ENCODE measurements around the gene SLC66A2.

The SLC66A2 gene

GRCh38 chr18:79950515-79951341, 725 bp downstream of the SLC66A2 start:
- peak; percentile 69 for DNase-seq (ENCODE audit: low spot score)

GRCh38 chr18:79949697-79950487, 1.6 kb downstream of the SLC66A2 start:
- no peak for DNase-seq (ENCODE audit: low spot score)

- DNase-seq (ENCODE audit: low spot score), result no peak
These were observed 2.6 kb downstream of the SLC66A2 start for GRCh38 chr18:79948719-79949411.

GRCh38 chr18:79947881-79948610, 3.4 kb downstream of the SLC66A2 start:
- DNase-seq (ENCODE audit: low spot score), result no peak

- DNase-seq (ENCODE audit: low spot score), result no peak
These were observed 4.2 kb downstream of the SLC66A2 start for GRCh38 chr18:79947054-79947755.

GRCh38 chr18:79945118-79946042, 6.1 kb downstream of the SLC66A2 start:
- no peak for DNase-seq (ENCODE audit: low spot score)

- no peak for DNase-seq (ENCODE audit: low spot score)
These were observed 6.7 kb downstream of the SLC66A2 start for GRCh38 chr18:79944746-79945117.

DNA sequence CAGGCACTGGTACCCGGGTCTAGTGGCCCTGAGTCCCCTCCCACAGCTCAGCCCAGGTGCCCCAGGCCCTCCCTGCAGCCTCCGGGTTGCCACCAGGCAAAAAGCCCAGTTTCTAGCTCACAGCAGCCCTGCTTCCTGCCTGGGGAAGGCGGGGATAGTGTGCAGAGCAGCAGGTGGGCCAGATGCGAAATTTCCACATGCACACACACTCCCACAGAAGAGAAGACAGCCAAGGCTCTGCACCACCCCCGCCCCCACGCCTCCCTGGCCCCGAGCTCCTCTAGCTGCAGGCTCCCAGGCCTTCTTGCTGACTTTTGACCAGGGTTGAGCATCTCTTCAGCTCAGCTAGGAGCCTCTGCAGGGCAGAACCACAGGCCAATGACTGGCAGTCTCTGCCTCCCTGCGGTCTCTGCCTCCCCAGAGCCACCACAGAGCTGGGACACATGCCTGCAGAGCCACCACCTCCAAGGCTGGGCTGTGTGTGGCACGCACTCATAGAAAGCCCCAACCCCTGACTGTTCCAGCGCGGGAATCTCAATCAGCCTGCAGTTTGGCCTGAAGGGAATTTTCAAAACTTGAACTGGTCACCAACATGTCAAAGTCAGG, 7.2 kb downstream of the SLC66A2 start:
- no peak for DNase-seq (ENCODE audit: low spot score)

DNA sequence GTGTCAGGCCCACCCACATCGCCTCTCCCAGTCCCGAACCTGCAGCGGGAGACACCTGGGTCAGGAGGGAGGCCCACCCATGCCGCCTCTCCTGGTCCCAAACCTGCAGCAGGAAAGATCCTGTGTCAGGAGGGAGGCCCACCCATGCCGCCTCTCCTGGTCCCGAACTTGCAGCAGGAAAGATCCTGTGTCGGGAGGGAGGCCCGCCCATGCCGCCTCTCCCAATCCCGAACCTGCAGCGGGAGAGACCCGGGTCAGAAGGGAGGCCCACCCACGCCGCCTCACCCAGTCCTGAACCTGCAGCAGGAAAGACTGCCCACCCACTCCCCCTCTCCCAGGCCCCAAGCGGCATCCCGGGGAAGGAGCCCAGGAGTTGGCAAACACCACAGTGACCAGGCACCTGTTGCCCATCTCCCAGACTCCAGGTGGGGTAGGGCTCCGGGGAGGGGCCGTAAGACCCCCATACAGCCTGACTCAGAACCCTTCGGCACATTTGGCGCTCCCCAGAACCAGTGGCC, 7.8 kb downstream of the SLC66A2 start:
- DNase-seq (ENCODE audit: low spot score), result no peak

DNA sequence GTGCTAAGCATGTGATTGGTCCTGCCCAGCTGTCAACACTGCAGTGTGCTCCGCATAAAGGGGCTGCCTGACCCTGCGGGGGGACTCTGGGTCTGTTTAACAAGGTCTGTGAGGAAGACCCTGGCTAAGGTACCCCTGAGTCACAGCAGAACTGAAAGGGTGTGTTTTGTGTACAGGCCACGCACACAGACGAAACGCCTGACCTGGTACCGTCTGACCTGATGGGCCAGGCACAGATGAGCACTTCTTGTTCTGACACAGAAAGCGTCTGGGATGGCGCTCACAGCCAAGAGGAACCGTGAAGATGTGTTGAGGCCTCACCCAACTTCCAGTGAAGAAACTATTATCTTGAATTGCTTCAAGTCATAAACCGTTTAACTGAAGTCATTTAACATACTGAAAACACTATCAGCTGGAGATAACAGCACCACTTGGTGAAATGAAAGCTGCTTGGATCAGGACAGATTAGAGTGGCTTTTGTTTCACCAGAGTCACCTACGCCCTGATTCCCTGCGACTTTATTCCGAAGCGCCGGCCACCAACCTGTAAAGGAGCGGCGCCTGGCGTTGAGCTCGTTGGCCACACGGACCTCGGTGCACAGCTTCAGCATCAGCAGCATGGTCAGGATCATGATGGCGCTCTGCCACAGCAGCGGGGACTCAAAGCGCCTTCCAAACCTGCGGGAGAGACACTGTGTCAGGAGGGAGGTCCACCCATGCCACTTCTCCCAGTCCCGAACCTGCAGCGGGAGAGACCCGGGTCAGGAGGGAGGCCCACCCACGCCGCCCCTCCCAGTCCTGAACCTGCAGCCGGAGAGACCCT, 8.5 kb downstream of the SLC66A2 start:
- DNase-seq (ENCODE audit: low spot score), result no peak

- DNase-seq (ENCODE audit: low spot score), result no peak
These were observed 9.2 kb downstream of the SLC66A2 start for GRCh38 chr18:79942211-79942610.

DNA sequence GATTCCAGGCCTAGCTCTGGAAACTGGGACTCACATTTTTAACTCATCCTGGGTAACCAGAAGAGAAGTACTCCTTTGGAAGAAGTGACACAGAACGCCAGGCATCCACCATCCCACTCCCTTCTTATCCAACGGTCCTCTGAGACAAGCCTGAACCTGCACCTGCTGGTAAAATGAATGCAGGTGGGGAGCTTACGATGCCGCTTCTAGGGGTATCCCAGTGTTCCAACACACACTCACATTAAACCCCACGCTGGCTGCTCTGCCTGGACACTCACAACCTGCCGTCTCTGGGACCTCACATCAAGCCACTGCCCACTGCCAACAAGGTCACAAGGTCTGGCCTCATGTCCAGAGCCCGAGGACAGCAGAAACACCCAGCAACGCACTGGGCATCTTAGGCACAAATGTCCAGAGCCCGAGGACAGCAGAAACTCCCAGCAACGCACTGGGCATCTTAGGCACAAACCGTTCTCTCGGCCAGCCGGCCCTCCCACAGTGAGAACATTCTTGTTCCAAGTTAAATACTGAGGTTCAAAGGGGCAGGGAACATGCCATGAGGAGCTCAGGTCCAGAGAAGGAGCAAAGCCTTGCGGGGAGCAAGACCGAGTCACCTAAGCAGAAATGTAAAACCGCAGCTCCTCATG, 9.9 kb downstream of the SLC66A2 start:
- DNase-seq (ENCODE audit: low spot score), result no peak

DNA sequence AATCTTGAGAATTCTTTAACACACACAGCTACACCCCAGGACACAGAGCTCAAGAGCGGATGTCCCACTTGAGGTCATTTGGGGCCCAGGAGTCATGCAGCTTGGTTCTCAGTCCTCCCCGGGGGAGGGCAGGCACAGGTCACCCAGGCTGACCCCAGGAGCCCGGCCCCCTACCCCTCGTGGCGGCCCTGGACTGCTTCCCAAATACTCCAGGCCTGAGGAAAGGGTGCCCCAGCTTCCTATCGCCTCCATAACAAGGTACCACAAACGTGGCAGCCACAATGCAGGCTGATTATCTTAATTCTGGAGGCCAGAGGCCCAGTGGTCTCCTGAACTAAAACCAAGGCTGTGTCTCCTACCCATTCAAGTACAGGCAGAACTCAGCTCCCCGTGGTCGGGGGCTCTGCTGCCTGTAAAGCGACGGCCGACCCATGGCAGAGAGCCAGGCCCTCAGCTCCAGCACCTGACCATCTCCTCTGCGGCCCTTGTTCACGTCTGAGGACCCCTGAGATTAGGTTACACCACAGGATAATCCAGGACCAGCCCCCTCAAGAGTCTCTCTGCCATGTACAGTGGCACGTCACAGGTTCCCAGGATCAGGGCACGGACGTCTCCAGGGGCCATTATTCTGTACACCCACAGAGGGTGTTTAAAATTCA, 10.5 kb downstream of the SLC66A2 start:
- no peak for DNase-seq (ENCODE audit: low spot score)

DNA sequence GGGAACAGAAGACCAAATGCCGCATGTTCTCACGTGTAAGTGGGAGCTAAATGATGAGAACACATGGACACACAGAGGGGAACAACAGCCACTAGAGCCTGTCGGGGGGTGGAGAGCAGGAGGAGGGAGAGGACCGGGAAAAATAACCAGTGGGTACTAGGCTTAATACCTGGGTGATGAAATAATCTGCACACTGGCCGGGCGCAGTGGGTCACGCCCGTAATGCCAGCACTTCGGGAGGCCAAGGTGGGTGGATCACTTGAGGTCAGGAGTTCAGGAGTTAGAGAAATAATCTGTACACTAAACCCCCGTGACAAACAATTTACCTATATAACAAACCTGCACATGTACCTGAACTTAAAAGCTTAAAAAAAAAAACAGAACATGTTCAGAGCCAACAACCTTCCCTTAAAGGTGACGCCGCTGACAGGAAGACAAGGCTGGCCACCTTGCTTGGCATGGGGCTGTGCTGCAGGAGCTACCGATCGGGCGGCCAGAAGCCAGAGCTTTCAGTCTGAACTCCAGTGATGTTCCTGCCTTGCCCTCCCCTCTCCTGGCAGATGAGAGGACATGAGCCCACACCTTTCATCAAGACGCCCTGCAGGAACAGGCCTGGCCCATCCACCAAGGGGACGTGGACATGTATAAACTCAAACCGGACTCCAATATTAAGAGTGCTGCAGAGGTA, 11.2 kb downstream of the SLC66A2 start:
- no peak for DNase-seq (ENCODE audit: low spot score)

DNA sequence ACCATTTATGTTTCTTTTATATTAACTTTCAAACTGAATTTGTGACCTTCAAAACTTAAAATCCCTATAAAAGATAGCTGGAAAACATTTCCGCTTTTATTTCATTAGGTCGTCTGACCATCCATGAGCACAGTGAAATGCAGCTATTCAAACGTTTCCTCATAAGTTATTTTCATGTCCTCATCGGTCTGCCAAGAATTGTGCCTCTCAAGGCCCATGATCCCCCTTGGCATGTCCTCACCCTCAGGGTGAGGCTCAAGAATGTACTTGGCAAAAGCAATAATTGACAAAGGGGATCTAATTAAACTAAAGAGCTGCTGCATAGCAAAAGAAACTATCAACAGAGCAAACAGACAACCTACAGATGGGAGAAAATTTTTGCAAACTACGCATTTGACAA, 12.4 kb downstream of the SLC66A2 start:
- DNase-seq (ENCODE audit: low spot score), result no peak

DNA sequence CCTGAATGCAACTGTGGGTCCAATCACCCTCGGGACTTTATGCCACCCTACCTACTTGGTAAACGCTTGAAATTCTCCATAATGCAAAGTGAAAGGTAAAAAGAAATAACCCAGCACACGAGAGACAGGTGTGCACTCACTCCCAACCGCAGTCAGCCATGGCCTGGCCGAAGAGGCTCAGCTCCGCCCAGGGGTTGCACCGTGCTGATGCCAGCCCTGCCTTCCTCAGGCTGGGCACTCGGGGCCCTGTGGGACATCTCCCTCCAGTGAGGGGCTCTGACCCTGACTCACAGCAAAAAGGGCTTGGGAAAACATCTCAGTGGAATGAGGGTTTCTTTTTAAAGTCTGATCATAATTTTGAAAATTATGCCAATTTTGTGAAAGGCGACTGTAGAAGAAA, 13.3 kb downstream of the SLC66A2 start:
- DNase-seq (ENCODE audit: low spot score), result no peak
